Neural cell (in vitro differentiated cells): ENCODE data around the gene MINDY2. TPM values are rescaled to one million over a fixed set of nuclear protein-coding genes. Genes with fewer than 3 reads are reported as not detected.

Source experiments
- H2AFZ ChIP-seq: fragments of 200-600, 300-800 bp; sonication (generic), shearing (Covaris generic); 2 replicates; pipeline ENCODE4 v1.6.0; 2014; ENCODE audit warnings: low read depth, mild to moderate bottlenecking, antibody characterized with exemption, low read length, moderate library complexity
- H3F3A ChIP-seq: fragments of 200-600 bp; shearing (Covaris generic); 2 replicates; pipeline ENCODE4 v1.6.1; 2016; ENCODE audit warnings: mild to moderate bottlenecking, moderate library complexity, mixed read lengths, antibody characterized with exemption, low read length; ENCODE audit not compliant: insufficient read depth, poor library complexity, severe bottlenecking
- H3K27ac ChIP-seq: fragments of 200-600, 300-800 bp; sonication (generic), shearing (Covaris generic); 2 replicates; pipeline ENCODE4 v1.5.1; 2014; ENCODE audit warnings: mild to moderate bottlenecking, low read length, moderate library complexity
- H3K27me3 ChIP-seq: fragments of 300-800, 200-600 bp; sonication (generic), shearing (Covaris generic); 2 replicates; pipeline ENCODE4 v1.6.0; 2014; ENCODE audit warnings: mild to moderate bottlenecking, low read depth, low read length, moderate library complexity; ENCODE audit not compliant: insufficient read depth
- H3K36me3 ChIP-seq: fragments of 300-800, 200-600 bp; sonication (generic), shearing (Covaris generic); 2 replicates; pipeline ENCODE4 v1.5.1; 2014; ENCODE audit warnings: mild to moderate bottlenecking, antibody characterized with exemption, low read length, moderate library complexity; ENCODE audit not compliant: insufficient read depth
- H3K4me2 ChIP-seq: fragments of 300-800, 200-600 bp; sonication (generic), shearing (Covaris generic); 2 replicates; pipeline ENCODE4 v1.6.0; 2014; ENCODE audit warnings: mild to moderate bottlenecking, low read length
- H3K4me3 ChIP-seq: fragments of 300-800, 200-600 bp; sonication (generic), shearing (Covaris generic); 2 replicates; pipeline ENCODE4 v1.5.1; 2014; ENCODE audit warnings: mild to moderate bottlenecking, low read length, moderate library complexity
- H3K79me2 ChIP-seq: fragments of 200-600 bp; shearing (Covaris generic); replicated peaks from 2 replicates; pipeline ENCODE4 v1.6.0; 2014; ENCODE audit warnings: mild to moderate bottlenecking, low read length, moderate library complexity; ENCODE audit not compliant: insufficient read depth
- H3K9ac ChIP-seq: fragments of 300-800, 200-600 bp; sonication (generic), shearing (Covaris generic); 2 replicates; pipeline ENCODE4 v1.6.1; 2016; ENCODE audit warnings: mild to moderate bottlenecking, low read length, mixed read lengths
- H3K9me2 ChIP-seq: fragments of 200-600 bp; shearing (Covaris generic); 2 replicates; pipeline ENCODE4 v1.6.1; 2016; ENCODE audit warnings: mild to moderate bottlenecking, low read length, mixed read lengths; ENCODE audit not compliant: insufficient read depth
- H3K9me3 ChIP-seq: fragments of 200-600, 300-800 bp; sonication (generic), shearing (Covaris generic); 2 replicates; pipeline ENCODE4 v1.6.1; 2016; ENCODE audit warnings: mild to moderate bottlenecking, mixed run types, low read length, moderate library complexity, mixed read lengths
- H4K20me1 ChIP-seq: fragments of 200-600 bp; shearing (Covaris generic); 2 replicates; pipeline ENCODE4 v1.6.1; 2016; ENCODE audit warnings: mild to moderate bottlenecking, mixed run types; ENCODE audit not compliant: insufficient read depth
- CTCF ChIP-seq: fragments of 450-650 bp; IDR thresholded peaks from 2 replicates; pipeline ENCODE4 v1.5.1; 2014; ENCODE audit warnings: antibody characterized with exemption, mild to moderate bottlenecking, moderate library complexity; ENCODE audit not compliant: poor library complexity, severe bottlenecking
- EP300 ChIP-seq: fragments of 450-650 bp; conservative IDR thresholded peaks from 2 replicates; pipeline ENCODE4 v1.6.1; 2014; ENCODE audit warnings: antibody characterized with exemption, mild to moderate bottlenecking, moderate library complexity; ENCODE audit not compliant: poor library complexity, severe bottlenecking
- EZH2 ChIP-seq: fragments of 200-600, 300-800 bp; shearing (Covaris generic), sonication (generic); IDR thresholded peaks from 2 replicates; pipeline ENCODE4 v1.6.1; 2014; ENCODE audit warnings: antibody characterized with exemption, low read length, borderline replicate concordance, mild to moderate bottlenecking; ENCODE audit not compliant: insufficient read depth, poor library complexity, severe bottlenecking
- MXI1 ChIP-seq: fragments of 450-650 bp; conservative IDR thresholded peaks from 2 replicates; pipeline ENCODE4 v1.6.1; 2014; ENCODE audit warnings: antibody characterized with exemption, mild to moderate bottlenecking; ENCODE audit not compliant: poor library complexity, severe bottlenecking
- POLR2AphosphoS5 ChIP-seq: IDR thresholded peaks from 2 replicates; pipeline ENCODE4 v1.6.1; 2012
- RAD21 ChIP-seq: fragments of 450-650 bp; conservative IDR thresholded peaks from 2 replicates; pipeline ENCODE4 v1.6.1; 2014; ENCODE audit warnings: antibody characterized with exemption, mild to moderate bottlenecking, moderate library complexity
- REST ChIP-seq: IDR thresholded peaks from 2 replicates; pipeline ENCODE4 v1.6.1; 2012; ENCODE audit warnings: borderline replicate concordance
- SMC3 ChIP-seq: fragments of 450-650 bp; conservative IDR thresholded peaks from 2 replicates; pipeline ENCODE4 v1.6.1; 2014; ENCODE audit warnings: antibody characterized with exemption, mild to moderate bottlenecking, moderate library complexity; ENCODE audit not compliant: poor library complexity
- TAF1 ChIP-seq: IDR thresholded peaks from 2 replicates; pipeline ENCODE4 v1.6.1; 2012; ENCODE audit warnings: low read depth
- polyA plus RNA-seq: library from polyadenylated mRNA; depleted of rRNA; stranded (reverse); fragments of >200 nt; gene quantifications from 2 replicates; pipeline ENCODE4 v1.2.3, GENCODE V29; 2014

MINDY2 gene
- polyA plus RNA-seq, 1 donor from 2014 or later = 22.8 TPM

GRCh38 chr15:58738046-58738707 is 32.9 kb upstream of the MINDY2 start:
- Histone ChIP-seq H3K36me3 (no peaks in the 10 kb centered on the region), H3K4me2 (no peak overlapping the region), H3F3A (no peaks in the 10 kb centered on the region), H3K4me3 (no peak overlapping the region), H3K27ac (no peak overlapping the region), H3K9ac (no peak overlapping the region), H4K20me1 (no peaks in the 10 kb centered on the region), H3K79me2 (peaks cover 83% of the 10 kb centered on the region), H3K27me3 (no peaks in the 10 kb centered on the region), H3K9me2 (no peaks in the 10 kb centered on the region), H2AFZ (no peak overlapping the region), H3K9me3 (no peaks in the 10 kb centered on the region)
- no peak for TF ChIP-seq CTCF
- TF ChIP-seq EZH2 = no peak
- no peak for TF ChIP-seq SMC3
- no peak for TF ChIP-seq MXI1
- no peak for TF ChIP-seq EP300
- no peak for TF ChIP-seq TAF1
- no peak for TF ChIP-seq REST
- TF ChIP-seq POLR2AphosphoS5 = no peak
- no peak for TF ChIP-seq RAD21

- H3K36me3 ChIP-seq = no peaks in the 10 kb centered on the region
- H3K9me2 ChIP-seq = no peaks in the 10 kb centered on the region
- no peaks in the 10 kb centered on the region for H3K9me3 ChIP-seq
- H3K27ac ChIP-seq = no peak overlapping the region
- no peak overlapping the region for H3K4me3 ChIP-seq
- H3F3A ChIP-seq = no peaks in the 10 kb centered on the region
- no peak for TF ChIP-seq EZH2
- TF ChIP-seq SMC3 = no peak
- no peak for TF ChIP-seq MXI1
- no peak for TF ChIP-seq POLR2AphosphoS5
- no peak for TF ChIP-seq RAD21
- TF ChIP-seq CTCF = no peak
- TF ChIP-seq TAF1 = no peak
- H3K9ac ChIP-seq = no peak overlapping the region
- no peaks in the 10 kb centered on the region for H3K27me3 ChIP-seq
- no peaks in the 10 kb centered on the region for H4K20me1 ChIP-seq
- no peak overlapping the region for H3K4me2 ChIP-seq
- H2AFZ ChIP-seq = no peak overlapping the region
- H3K79me2 ChIP-seq = peaks cover 93% of the 10 kb centered on the region
These were observed 30.7 kb upstream of the MINDY2 start for GRCh38 chr15:58740436-58740835.
